Measurements from ENCODE around the gene EXOC4.

The EXOC4 gene

DNA sequence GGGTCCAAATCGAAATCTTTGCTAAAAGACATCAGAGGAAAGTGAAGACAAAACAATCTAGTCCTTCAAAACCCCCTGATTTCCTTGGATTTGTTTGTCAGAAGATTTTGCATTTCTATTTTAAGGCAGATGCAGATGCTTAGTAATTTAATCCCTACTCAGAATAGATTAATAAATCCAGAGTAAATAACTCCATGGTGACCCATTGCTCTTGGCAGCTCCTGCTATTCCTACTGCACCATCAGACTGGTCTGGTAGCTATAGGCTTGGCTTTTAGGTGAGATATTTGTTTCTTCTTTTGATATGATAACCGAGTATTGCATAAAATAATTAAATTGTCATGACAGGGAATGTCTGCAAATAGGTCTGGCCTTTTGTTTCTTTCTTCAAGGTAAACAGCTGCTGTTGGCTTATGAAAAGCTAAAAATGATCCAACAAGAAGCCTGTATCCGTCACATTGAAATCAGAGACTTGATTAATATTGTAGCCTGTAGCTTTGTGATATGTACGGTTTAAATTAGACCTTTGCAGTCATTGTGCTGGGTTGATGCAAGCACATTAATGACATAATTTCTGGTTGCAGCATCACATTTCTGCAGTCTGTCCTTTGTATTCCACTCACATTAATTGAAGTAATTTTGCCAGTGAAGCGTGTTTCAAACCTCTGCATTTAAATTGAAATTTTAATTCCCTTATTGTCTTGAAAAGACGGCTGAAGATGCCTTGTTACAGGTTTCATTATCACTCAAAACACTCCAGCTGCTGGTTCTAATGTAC lies 40.7 kb downstream of the EXOC4 start:
- ATAC-seq (no peak), DNase-seq (ENCODE audit: low spot score in 2 of 2) (no peak)
- H3K9me3 Mint-ChIP-seq, result no peaks in the 10 kb centered on the region
- no peak overlapping the region for H3K27ac Mint-ChIP-seq
- H3K36me3 Mint-ChIP-seq, result peaks cover 35% of the 10 kb centered on the region
- no peak overlapping the region for H3K4me3 Mint-ChIP-seq
- peaks cover 13% of the 10 kb centered on the region for H3K4me1 Mint-ChIP-seq

DNA sequence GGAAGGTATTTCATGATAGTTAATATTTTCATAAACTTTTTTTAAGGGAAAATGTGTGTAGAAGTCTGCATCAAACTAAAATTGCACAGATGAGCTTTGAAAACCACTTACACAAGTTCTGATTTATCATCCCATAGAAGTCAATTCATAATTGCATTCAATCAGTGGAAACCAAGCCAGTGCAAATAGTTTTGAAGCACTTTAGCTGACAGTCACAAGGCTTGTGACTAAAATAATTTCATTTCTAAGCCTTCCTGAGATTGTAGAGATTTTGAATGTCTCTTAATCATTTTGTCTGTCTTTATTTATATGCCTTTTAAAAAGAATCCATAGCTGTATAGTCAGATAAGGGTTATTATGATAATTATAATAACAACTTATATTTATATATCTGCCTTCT lies 41.4 kb downstream of the EXOC4 start:
- ATAC-seq, result no peak
- Mint-ChIP-seq H3K9me3 (no peaks in the 10 kb centered on the region), H3K27ac (no peak overlapping the region), H3K4me1 (peaks cover 13% of the 10 kb centered on the region), H3K36me3 (peaks cover 29% of the 10 kb centered on the region), H3K4me3 (no peak overlapping the region)
- DNase-seq (ENCODE audit: low spot score in 2 of 2), result no peak

DNA sequence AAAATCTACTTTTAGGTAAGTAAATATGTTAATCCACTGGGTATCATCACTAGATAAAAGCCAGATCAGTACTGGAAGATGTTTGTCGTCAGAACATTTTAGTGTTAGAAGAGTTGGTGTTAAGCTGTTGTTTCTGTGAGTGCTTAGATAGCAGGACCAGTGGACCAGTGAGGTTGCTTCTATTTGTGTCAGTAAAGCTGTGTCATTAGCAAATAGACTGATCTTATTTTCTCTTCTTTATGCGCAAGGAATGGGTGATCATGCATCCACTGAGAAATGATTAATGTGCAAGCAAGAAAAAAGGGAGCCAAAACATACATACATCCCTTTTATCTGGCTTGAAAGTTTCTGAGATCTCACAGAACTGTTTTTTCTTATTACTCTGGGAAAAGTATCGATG lies 42.6 kb downstream of the EXOC4 start:
- Mint-ChIP-seq H3K27ac (no peak overlapping the region), H3K36me3 (peaks cover 16% of the 10 kb centered on the region), H3K4me3 (no peak overlapping the region), H3K9me3 (no peaks in the 10 kb centered on the region), H3K4me1 (peaks cover 13% of the 10 kb centered on the region)
- ATAC-seq (no peak), DNase-seq (ENCODE audit: low spot score in 2 of 2) (no peak)

DNA sequence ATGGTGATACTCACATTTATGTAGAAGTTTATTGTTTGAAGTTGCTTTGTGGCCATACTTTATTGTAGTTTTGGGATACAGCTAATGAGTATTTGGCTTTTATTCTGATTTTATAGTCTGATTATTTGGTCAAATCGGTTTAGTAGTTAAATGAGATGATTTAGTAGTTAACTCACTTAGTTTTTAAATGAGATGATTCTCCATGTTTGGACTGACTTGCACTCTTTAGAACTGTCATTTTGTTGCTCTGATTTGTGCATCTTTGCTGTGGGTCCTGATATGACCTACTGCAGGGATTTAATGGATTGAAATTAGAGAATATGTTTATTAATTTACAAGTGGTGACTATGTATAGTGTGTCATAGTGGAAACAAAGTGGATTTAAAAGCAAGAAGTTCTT lies 44.2 kb downstream of the EXOC4 start:
- Mint-ChIP-seq H3K27ac (no peak overlapping the region), H3K9me3 (no peaks in the 10 kb centered on the region), H3K4me1 (peaks cover 5% of the 10 kb centered on the region)

DNA sequence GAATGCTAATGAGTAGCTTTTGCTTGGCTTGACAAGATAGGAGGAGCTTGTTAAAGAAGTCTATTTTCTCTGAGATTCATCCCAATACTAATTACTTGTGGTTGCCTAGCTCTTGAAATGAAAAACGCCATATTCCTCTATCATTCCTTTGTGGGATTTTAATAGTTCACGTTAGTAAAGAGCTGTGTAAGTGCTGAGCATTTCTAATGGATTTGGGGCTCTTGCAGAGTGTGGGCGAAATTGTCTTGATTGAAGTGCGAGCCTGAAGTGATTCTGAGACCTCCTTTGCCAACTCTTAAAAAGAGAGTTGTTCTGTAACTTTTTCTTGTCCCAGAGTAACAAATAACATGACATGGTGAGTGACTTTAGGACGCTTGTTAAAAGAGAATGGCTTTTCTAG lies 45.2 kb downstream of the EXOC4 start:
- peaks cover 5% of the 10 kb centered on the region for H3K4me1 Mint-ChIP-seq
- no peaks in the 10 kb centered on the region for H3K36me3 Mint-ChIP-seq
- H3K4me3 Mint-ChIP-seq, result no peak overlapping the region
- no peaks in the 10 kb centered on the region for H3K9me3 Mint-ChIP-seq
- ATAC-seq (no peak), DNase-seq (ENCODE audit: low spot score in 2 of 2) (no peak)
- no peak overlapping the region for H3K27ac Mint-ChIP-seq

More for the DNA sequence above, 44.2 kb downstream of the EXOC4 start:
- no peak for ATAC-seq
- DNase-seq (ENCODE audit: low spot score in 2 of 2), result no peak
- Mint-ChIP-seq H3K36me3 (peaks cover 6% of the 10 kb centered on the region), H3K4me3 (no peak overlapping the region)

DNA sequence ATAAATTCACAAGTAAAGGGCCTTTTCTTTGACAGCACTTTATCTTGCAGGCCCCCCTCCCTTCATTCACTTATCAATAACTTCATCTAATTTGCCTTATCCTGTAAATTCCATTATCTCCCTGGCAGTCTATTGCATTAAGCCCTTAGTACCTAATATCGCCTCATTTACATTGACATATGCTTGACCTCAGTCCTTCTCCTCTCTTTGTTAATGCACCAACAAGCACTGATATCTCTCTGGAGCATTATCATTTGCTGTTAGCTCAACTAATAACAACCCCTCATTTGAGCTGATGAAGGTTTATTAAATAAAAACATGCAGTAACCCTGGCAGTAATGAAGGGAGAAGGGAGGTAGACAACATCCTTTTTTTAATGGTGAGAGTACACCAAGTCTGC lies 46.8 kb downstream of the EXOC4 start:
- H3K4me1 Mint-ChIP-seq, result peaks cover 5% of the 10 kb centered on the region
- no peak overlapping the region for H3K27ac Mint-ChIP-seq
- H3K4me3 Mint-ChIP-seq, result no peak overlapping the region
- no peak for DNase-seq (ENCODE audit: low spot score in 2 of 2)
- ATAC-seq, result no peak
- no peaks in the 10 kb centered on the region for H3K9me3 Mint-ChIP-seq
- H3K36me3 Mint-ChIP-seq, result no peaks in the 10 kb centered on the region

DNA sequence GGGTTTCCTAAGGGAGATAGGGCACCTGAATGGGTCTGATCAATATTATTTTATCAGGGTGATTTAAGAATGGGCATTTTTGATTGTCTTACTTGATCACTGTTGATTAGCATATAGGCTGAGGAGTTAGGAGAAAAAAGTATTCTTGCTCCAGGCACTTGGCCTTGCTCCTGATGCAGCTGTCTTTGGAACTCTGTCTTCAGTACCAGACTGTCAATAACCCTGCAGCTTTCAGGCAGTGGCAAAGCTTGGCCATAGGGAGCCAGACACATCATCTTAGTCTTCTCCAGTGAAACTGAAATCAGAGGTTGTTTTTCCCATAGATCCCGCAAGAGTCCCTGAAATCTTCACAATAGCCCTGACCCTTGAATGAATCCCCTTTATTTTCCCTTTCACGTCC lies 47.2 kb downstream of the EXOC4 start:
- H3K27ac Mint-ChIP-seq, result no peak overlapping the region
- H3K9me3 Mint-ChIP-seq, result no peaks in the 10 kb centered on the region
- H3K36me3 Mint-ChIP-seq, result peaks cover 3% of the 10 kb centered on the region
- ATAC-seq (no peak), DNase-seq (ENCODE audit: low spot score in 2 of 2) (no peak)
- H3K4me1 Mint-ChIP-seq, result peaks cover 5% of the 10 kb centered on the region
- H3K4me3 Mint-ChIP-seq, result no peak overlapping the region

DNA sequence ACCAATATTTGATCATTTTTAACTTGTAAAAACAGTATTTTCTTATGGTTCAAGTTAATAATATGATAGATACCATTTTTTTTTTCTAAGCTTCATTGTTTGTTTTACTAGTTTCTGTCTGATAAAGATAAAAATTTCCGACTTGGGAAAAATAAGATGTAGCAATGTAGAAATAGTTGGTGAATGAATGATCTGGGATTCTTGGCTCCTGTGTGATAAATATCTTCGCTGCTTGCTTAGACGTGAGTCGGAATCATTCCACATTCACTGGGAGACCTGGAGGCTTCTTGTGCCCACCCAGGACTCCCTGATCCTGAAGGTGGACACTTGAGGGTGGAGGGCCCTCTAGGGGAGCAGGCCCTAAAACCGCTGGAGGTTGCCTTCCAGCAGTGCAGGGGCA lies 47.9 kb downstream of the EXOC4 start:
- no peak for ATAC-seq
- no peak overlapping the region for H3K27ac Mint-ChIP-seq
- no peak overlapping the region for H3K4me3 Mint-ChIP-seq
- H3K4me1 Mint-ChIP-seq, result peaks cover 5% of the 10 kb centered on the region
- H3K9me3 Mint-ChIP-seq, result no peaks in the 10 kb centered on the region
- H3K36me3 Mint-ChIP-seq, result peaks cover 11% of the 10 kb centered on the region
- DNase-seq (ENCODE audit: low spot score in 2 of 2), result no peak

DNA sequence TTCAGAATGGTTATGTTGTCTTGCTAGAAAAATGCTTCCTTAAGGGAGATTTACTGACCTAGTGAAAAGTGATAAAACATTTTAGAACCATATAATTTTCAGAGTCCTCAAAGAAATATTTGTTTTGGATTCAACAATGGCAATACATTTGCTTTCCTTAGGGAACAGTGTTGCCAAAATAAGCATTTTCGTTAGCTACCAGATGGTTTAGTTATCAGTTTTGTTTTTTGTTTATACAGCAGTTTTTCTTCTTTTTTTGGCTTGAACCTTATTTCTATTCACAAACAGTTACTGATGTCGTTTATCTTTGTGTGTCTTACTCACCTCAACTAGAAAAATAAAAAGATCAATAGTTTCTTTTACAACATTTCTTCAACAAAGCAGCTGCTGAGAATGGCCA lies 48.6 kb downstream of the EXOC4 start:
- DNase-seq (ENCODE audit: low spot score in 2 of 2) (no peak), ATAC-seq (no peak)
- Mint-ChIP-seq H3K27ac (no peak overlapping the region), H3K36me3 (peaks cover 17% of the 10 kb centered on the region), H3K4me3 (no peak overlapping the region), H3K4me1 (peaks cover 5% of the 10 kb centered on the region), H3K9me3 (no peaks in the 10 kb centered on the region)

DNA sequence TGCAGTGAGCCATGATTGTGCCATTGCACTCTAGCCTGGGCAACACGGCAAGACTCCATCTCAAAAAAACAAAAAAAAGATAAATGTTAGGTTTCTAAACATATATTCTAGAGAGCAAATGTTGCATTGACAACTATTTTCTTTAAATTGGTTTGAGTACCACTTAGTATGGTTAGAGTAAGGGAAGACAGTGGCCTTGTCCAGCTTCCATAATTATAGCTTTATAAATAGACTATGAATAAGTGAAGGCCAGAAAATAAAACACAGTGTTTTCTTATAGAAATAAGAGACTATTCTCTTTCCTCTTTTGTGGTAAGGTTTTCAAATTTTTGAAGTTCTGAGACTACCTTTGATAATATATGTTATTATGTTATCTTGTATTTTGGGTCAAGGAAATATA lies 50.5 kb downstream of the EXOC4 start:
- H3K4me3 Mint-ChIP-seq, result no peak overlapping the region
- no peaks in the 10 kb centered on the region for H3K9me3 Mint-ChIP-seq
- peaks cover 5% of the 10 kb centered on the region for H3K4me1 Mint-ChIP-seq
- DNase-seq (ENCODE audit: low spot score in 2 of 2), result no peak
- H3K36me3 Mint-ChIP-seq, result peaks cover 36% of the 10 kb centered on the region
- no peak overlapping the region for H3K27ac Mint-ChIP-seq
- ATAC-seq, result no peak

DNA sequence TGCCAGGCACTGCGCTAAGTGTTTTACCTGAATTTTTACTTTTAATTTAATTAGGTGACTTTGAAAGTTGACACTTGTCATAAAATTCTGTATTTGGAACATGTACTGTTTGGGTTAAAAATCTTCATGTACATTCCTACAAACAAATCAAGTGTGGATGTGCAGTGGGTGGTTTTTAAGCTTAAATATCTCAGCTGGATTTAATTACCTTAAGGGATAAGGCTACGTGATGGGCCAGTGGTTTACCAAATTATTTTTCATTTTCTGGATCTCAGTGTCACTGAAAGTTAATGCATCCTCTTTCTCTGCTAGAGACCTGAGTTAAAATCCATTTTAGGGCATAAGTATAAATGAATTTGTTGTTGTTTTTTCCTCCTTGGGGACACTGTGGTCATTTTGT lies 51.1 kb downstream of the EXOC4 start:
- no peak overlapping the region for H3K27ac Mint-ChIP-seq
- H3K4me1 Mint-ChIP-seq, result peaks cover 5% of the 10 kb centered on the region
- DNase-seq (ENCODE audit: low spot score in 2 of 2) (no peak), ATAC-seq (no peak)
- no peaks in the 10 kb centered on the region for H3K9me3 Mint-ChIP-seq
- no peak overlapping the region for H3K4me3 Mint-ChIP-seq
- H3K36me3 Mint-ChIP-seq, result peaks cover 42% of the 10 kb centered on the region

DNA sequence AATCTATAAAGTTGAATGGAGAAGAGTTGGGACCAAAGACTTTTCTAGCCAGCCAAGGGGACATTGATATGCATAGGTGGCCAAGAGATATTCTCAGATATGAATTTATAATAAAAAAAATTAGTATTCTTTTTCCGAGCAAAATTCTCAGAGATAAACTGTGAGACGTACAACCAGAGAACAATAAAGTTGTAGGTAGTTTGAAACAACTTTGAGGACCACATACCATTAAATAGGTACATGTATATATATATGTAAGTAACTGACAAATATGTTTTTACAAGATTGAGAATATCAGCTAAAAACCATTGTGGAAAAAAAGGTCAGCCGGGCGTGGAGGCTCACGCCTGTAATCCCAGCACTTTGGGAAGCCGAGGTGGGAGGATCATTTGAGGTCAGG lies 56.5 kb downstream of the EXOC4 start:
- Mint-ChIP-seq H3K36me3 (peaks cover 43% of the 10 kb centered on the region), H3K4me1 (peaks cover 16% of the 10 kb centered on the region), H3K4me3 (no peak overlapping the region), H3K9me3 (no peaks in the 10 kb centered on the region), H3K27ac (no peak overlapping the region)
- no peak for ATAC-seq
- DNase-seq (ENCODE audit: low spot score in 2 of 2), result no peak

DNA sequence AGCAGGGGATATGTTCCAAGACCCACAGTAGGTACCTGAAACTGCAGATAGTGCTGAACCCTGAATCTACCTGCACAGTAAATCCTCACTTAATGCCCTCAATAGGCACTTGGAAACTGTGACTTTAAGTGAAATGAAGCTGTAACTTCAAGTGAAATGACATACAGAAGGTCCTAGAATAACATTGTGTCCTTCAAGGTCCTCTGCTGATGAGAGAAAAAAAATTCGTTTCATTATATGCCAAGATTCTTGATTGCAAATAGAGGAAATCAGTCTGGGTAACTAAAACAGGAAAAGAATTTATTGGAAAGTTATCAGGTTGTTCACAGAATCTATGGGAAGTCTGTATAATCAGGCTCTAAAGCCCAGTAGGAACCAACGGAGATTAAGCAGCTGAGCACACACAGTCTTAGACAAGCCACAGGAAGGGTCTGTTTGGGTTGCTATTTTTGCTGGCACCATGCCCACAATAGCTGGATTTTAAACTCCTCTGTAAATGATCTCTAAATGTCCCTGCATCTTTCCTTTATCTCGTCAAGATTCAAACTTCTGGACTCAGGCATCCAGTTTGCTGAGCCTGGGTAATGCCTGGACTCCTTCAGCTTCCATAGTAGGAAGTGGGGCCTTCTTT lies 57.5 kb downstream of the EXOC4 start:
- DNase-seq (ENCODE audit: low spot score in 2 of 2) (no peak), ATAC-seq (no peak)
- peaks cover 37% of the 10 kb centered on the region for H3K36me3 Mint-ChIP-seq
- H3K4me1 Mint-ChIP-seq, result peaks cover 16% of the 10 kb centered on the region
- no peaks in the 10 kb centered on the region for H3K9me3 Mint-ChIP-seq
- H3K4me3 Mint-ChIP-seq, result no peak overlapping the region
- no peak overlapping the region for H3K27ac Mint-ChIP-seq

DNA sequence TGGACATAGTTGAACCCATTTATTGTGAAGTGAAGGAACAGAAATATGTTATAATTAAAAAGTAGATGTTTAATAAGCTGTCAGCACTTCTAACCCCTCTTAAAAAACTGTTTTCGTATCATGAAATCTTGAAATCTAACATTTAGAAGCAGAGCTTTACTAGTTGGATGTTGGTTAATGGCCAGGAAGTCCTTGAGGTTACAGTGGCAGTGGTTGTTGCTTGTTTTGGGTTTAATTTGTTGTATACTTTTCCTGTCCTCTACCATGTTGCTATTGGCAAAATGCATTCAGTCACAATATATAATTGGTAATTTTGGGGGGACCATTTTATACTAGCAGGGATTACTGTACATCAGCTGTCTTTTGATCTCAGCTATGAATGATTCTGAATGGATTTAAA lies 60.7 kb downstream of the EXOC4 start:
- Mint-ChIP-seq H3K9me3 (no peaks in the 10 kb centered on the region), H3K36me3 (peaks cover 17% of the 10 kb centered on the region), H3K4me3 (no peak overlapping the region), H3K4me1 (peaks cover 16% of the 10 kb centered on the region), H3K27ac (no peak overlapping the region)
- no peak for ATAC-seq
- DNase-seq (ENCODE audit: low spot score in 2 of 2), result no peak

DNA sequence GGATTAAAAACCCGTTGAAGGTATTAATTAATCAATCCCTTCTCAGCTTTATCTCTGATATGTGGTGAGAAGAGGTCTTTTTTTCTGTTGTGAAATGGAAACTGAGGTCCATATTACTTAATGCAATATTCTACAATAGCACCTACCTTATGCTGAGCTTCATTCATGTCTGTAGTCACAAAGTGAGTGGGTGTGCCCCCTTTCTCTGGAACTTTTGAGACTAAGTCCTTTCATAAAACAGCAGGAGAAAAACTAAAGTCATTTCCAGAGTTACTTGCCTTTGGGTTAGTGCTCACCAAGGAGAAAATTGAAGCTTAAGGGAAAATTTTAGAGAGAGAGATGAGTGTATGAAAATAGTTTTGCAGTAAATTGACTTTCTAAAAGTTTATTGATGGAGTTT lies 61.2 kb downstream of the EXOC4 start:
- Mint-ChIP-seq H3K4me1 (peaks cover 16% of the 10 kb centered on the region), H3K9me3 (no peaks in the 10 kb centered on the region), H3K4me3 (no peak overlapping the region), H3K36me3 (peaks cover 12% of the 10 kb centered on the region), H3K27ac (no peak overlapping the region)
- ATAC-seq (no peak), DNase-seq (ENCODE audit: low spot score in 2 of 2) (no peak)

DNA sequence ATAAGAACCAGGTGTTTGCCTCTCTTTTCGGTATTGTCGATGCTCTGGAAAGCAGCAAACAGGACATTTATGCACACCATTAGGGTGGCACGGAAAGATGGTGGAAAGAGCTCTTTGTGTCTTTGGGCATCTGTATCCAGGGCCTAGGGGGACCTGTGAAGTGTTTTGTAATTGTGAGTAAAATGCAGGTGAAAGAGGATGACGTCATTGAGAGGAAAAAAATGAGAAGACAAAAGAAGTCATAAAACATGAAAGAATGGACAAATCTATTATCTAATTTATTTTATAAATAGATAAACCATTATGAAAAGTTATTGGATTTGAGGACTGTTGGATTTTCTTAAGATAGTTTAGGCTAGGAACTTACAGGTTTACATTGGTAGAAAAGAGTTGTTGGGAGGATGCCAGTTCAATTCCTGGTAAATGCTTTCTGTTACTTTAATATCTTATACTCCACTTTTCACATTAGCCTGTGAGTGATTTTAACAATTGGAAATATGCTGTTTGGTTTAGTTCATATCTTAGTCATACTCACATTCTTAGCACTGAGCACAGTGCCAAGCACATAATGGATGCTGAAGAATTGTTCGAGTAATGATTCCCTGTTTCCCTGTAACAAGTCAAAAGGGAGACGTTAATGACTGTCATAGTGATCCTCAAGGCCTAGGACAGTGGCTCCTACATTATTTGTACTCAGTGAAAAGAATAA lies 62.6 kb downstream of the EXOC4 start:
- H3K4me3 Mint-ChIP-seq, result no peak overlapping the region
- DNase-seq (ENCODE audit: low spot score in 2 of 2), result no peak
- peaks cover 16% of the 10 kb centered on the region for H3K4me1 Mint-ChIP-seq
- H3K27ac Mint-ChIP-seq, result no peak overlapping the region
- ATAC-seq, result no peak
- no peaks in the 10 kb centered on the region for H3K9me3 Mint-ChIP-seq
- H3K36me3 Mint-ChIP-seq, result peaks cover 17% of the 10 kb centered on the region

All from stimulated activated effector memory CD8-positive, alpha-beta T cell treated with anti-CD3 and anti-CD28 coated beads, Interleukin-12 subunit alpha, Interleukin-12 subunit beta, amount 100 ng/mL, for 72 hours (primary cell).